Esophagus squamous epithelium (tissue), 4 donors: Measurements from ENCODE around the gene JAZF1.

ENCODE experiments used
- POLR2A ChIP-seq, 4 donors: fragments of 450-650 bp; IDR thresholded peaks; one replicate each; pipeline ENCODE4 v1.6.1; 2017; ENCODE audit warnings: antibody characterized with exemption in 4 of 4, mild to moderate bottlenecking in 4 of 4, moderate library complexity in 3 of 4
- TF ChIP-seq, protein P1 (sequence below), 6 experiments: fragments of 450-650 bp in 4 of 6; fragments of 200-600 bp in 2 of 6; sonication (generic) in 2 of 6; IDR thresholded peaks; one replicate each; pipeline ENCODE4 v1.5.1; 2016 to 2019; ENCODE audit warnings: antibody characterized with exemption in 6 of 6, mild to moderate bottlenecking in 4 of 6, moderate library complexity in 4 of 6

- TF ChIP-seq, protein P1, sequence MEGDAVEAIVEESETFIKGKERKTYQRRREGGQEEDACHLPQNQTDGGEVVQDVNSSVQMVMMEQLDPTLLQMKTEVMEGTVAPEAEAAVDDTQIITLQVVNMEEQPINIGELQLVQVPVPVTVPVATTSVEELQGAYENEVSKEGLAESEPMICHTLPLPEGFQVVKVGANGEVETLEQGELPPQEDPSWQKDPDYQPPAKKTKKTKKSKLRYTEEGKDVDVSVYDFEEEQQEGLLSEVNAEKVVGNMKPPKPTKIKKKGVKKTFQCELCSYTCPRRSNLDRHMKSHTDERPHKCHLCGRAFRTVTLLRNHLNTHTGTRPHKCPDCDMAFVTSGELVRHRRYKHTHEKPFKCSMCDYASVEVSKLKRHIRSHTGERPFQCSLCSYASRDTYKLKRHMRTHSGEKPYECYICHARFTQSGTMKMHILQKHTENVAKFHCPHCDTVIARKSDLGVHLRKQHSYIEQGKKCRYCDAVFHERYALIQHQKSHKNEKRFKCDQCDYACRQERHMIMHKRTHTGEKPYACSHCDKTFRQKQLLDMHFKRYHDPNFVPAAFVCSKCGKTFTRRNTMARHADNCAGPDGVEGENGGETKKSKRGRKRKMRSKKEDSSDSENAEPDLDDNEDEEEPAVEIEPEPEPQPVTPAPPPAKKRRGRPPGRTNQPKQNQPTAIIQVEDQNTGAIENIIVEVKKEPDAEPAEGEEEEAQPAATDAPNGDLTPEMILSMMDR (IDR thresholded peaks at IDR 0.05) = no peak
- no peak for TF ChIP-seq POLR2A (IDR thresholded peaks at IDR 0.05)
These were observed 15.5 kb upstream of the JAZF1 start for GRCh38 chr7:28195910-28196620.
